Stimulated activated CD8-positive, alpha-beta memory T cell treated with anti-CD3 and anti-CD28 coated beads, Interleukin-4, amount 100 ng/mL, for 1 hour (primary cell): ENCODE data around the gene TUBGCP3.
"Not testable (repeated sequence)": the region's sequence is repeated elsewhere in the genome, so short reads cannot be mapped to it uniquely, and the experiment has no call there.

ENCODE experiments used
- DNase-seq, 2 donors: peaks; one replicate each; pipeline ENCODE4 v3.0.0-alpha.2; 2020; ENCODE audit warnings: low read depth in 2 of 2, low spot score in 1 of 2

Gene TUBGCP3, protein sequence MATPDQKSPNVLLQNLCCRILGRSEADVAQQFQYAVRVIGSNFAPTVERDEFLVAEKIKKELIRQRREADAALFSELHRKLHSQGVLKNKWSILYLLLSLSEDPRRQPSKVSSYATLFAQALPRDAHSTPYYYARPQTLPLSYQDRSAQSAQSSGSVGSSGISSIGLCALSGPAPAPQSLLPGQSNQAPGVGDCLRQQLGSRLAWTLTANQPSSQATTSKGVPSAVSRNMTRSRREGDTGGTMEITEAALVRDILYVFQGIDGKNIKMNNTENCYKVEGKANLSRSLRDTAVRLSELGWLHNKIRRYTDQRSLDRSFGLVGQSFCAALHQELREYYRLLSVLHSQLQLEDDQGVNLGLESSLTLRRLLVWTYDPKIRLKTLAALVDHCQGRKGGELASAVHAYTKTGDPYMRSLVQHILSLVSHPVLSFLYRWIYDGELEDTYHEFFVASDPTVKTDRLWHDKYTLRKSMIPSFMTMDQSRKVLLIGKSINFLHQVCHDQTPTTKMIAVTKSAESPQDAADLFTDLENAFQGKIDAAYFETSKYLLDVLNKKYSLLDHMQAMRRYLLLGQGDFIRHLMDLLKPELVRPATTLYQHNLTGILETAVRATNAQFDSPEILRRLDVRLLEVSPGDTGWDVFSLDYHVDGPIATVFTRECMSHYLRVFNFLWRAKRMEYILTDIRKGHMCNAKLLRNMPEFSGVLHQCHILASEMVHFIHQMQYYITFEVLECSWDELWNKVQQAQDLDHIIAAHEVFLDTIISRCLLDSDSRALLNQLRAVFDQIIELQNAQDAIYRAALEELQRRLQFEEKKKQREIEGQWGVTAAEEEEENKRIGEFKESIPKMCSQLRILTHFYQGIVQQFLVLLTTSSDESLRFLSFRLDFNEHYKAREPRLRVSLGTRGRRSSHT

DNA sequence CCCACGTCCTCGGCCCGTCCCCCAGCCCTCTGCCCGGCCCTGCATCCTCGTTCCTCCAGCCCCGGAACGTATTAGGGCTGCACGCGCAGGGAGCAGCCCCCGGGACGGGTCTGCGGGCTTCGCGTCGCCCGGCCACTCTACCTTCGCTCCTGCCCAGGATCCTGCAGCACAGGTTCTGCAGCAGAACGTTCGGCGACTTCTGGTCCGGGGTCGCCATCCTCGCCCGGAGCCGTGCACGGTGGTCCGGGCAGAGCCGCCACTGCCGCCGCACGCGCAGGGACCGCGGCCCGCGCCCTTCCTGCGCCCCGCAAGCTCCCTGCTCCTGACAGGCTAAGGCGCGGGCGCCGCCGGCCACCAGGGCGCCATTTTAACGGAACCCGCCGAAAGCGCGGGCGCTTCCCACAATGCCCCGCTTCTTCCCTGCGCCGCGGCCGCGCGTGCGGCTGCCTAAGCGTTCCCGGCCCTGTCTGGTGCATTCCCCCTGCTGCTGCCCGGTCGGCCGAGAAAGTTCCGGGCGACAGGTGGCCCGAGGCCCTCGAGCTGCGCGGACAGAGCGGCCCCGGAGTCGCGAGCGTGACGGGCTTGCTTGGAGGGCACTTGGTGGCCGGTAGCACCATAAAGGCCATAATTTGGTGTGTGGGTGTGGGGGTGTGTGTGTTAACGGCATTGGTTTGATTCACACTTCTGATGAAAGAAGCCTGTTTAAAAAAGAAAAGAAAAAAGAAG is at the start of gene TUBGCP3:
TSS of gene TUBGCP3 (minus strand) at position 390 of the 726 bp plus-strand sequence. CDS start at position 217, 173 bp downstream.
- DNase-seq, result peak; percentile 31 to 52

DNA sequence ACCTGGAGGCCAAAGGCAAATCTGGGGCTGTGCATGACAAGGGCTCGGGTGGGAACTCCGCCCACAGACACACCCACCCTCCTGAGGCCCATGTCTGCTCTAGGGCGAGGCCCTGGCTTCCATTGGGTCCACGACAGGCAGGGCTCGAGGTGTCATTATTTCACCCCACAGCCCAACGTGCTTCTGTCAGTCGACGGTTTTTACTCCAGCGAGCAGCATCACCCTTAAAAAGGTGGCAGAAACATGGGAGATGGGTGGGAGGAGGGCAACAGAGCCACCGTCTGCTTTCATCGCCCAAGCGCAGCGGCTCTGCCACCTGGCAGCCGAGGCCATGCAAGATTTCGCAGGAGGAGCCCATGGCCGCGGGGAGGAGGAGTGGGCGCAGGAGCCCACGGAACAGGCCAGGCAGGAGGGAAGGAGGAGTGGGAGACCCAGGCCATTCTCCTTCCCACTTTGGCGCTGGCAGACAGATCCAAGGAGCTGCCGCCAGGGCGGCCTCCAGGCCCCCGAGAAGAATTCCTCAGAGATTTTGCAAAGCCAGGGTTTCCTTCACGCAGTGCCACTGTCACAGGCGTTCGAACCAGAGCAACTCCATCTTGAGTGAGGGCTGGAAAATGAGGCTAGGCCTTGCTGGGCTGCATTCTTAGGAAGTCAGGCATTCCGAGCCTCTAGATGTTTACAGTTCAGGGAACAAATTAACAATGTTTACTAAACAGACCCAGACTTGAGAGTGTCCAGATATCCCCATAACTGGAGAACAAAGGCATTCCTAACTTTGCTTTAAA is 49.3 kb upstream of the TUBGCP3 start:
- DNase-seq, result no peak

DNA sequence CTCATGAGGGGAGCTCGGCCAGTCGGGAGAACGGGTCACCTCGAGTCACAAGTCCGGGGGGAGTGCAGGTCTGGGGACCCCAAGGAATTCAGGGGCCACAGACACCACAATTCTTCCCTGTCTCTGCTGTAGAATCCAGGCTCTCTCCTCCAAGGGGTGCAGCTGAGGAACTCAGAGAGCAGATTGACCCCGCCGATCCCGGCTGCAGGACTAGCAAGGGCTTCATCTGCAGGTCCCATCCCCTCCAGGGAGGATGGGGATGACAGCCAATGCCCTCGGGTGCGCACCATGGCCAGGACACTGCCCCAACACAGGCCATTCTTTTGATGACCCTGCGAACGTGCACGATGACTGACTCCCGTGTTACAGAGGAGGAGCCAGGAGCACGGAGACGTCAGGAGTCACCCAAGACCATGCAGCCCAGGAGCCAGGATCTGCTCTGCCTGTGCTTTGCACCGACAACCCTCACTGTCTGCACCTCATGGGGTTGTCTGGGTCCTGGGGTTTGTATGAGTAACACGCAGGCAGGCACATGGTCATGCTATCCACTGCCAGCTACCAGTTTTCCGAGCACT is 48.5 kb upstream of the TUBGCP3 start:
- DNase-seq, result no peak

DNA sequence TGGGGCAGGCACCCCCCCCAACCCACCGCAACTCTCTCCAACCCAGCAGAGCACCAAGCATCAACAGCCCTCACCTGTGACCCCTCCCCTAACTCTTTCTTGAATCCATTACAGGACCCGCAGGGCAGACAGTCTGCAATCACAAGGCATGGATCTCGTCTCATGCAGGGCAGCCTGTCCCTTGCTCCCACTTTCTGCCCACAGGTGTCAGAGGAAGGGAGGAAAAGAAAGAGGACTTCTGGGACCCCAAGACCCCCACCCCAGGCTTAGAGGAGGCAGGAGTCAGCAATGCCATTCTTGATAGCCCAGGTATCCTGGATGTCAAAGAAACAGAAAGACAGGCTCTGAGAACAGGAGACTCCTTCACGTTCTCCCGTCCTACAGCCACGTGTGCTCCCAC is 47.4 kb upstream of the TUBGCP3 start:
- DNase-seq, result no peak

DNA sequence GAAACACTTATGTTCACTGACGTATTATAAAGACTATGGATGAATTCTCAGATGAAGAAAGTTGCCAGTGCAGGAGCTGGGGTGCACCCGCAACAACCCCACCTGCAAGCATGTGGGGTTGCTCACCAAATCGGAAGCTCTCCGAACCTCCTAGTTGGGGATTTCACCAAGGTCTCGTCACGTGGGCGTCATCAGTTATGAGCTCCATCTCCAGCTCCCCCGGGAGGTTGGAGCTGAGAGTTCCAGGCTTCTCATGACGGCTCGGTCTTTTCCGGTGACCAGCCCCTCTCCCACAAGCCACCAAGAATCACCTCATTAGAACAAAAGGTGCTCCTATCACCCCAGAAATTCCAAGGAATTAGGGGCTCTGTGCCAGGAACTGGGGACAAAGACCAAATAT is 46.1 kb upstream of the TUBGCP3 start:
- no peak for DNase-seq

DNA sequence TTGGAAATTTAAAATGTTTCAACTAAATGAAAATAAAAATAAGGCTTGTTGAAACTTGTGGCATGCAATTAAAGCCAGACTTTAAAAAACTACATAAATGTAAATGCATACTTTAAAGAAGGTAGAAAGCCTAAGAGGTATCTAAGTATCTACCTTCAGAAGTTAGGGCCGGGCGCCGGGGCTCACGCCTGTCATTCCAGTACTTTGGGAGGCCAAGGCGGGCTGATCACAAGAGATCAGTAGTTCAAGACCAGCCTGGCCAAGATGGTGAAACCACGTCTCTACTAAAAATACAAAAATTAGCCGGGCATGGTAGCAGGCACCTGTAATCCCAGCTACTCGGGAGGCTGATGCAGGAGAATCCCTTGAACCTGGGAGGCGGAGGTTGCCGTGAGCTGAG is 42.3 kb upstream of the TUBGCP3 start:
- DNase-seq, result not testable (repeated sequence)

DNA sequence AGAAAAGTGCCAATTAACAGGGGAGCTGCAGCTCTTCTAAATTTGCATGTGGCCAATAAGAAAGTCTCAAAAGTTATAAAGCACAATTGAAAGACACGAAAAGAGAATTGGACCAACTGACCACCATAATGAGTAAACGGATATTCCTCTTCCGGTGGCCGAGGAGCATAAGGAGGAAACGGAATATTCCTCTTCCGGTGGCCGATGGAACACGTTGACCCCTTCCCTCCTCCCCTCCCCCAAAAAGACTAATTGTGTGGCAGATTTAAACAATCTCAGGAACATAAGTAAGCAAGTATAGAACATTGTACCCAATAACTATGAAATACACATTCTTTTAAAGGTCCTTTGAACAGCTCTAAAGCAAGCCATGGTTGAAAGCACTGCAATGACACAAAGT is 41.2 kb upstream of the TUBGCP3 start:
- DNase-seq, result no peak

DNA sequence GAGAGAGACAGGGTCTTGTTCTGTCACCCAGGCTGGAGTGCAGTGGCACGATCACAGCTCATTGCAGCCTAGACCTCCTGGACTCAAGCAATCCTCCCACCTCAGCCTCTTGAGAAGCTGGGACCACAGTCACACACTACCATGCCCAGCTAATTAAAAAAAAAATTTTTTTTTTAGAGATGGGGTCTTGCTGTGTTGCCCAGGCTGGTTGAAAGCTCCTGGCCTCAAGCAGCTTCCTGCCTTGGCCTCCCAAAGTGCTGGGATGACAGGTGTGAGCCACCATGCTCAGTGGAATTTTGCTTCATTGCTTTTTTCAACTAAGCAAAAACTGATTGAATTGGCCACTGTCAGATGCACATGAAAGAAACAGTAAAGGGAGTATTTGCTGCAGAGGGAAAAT is 39.7 kb upstream of the TUBGCP3 start:
- not testable (repeated sequence) for DNase-seq

DNA sequence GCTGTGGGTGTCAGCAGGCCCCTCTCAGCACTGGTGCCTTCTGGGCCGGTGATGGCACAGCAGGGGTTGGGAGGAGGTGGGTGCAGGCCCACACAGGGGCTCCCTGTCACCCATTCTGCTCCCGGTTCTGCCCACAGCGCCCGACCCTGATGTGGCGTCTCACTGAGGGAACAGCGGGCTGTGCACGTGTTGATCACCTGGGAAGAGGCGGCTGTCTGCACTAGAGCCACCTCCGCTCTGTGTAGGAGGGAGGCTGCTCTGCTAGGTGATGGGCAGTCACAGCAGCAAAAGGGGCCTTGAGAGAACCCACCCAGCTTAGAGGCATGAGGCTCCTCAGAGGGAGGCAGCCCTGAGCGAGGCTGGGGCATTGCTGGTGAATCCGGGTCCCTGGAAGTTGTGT is 39.2 kb upstream of the TUBGCP3 start:
- DNase-seq, result no peak

DNA sequence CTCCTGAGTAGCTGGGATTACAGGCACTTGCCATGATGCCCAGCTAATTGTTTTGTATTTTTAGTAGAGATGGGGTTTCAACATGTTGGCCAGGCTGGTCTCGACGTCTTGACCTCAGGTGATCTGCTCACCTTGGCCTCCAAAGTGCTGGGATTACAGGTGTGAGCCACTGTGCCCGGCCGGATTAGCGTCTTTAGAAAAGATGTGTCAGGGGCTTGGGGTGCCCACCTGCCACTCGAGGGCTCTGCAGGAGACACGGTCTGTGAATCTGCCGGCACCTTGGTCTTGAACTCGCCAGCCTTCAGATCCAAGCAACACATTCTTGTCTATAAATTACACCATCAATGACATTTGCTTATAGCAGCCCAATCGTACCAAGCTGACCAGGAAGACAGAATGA is 38.8 kb upstream of the TUBGCP3 start:
- no peak for DNase-seq

DNA sequence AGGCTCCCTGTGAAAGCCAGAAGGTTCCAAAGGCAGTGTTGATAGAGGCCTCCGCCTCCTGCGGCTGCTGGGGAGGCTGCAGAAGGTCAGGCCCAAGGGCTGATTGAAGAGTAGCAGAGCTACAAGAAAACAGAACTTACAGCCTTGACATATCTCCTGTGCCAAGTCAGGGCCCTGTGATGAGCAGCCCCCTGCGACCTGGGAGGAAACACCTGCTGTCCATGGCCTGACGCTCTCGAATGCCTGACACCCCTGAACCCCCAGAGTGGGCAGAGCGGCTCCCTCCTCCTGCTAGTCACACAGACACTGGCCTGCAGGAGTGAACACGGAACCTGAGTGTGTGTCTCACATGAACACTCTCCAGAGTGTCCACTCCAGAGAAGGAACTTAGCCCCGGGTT is 38.2 kb upstream of the TUBGCP3 start:
- no peak for DNase-seq

DNA sequence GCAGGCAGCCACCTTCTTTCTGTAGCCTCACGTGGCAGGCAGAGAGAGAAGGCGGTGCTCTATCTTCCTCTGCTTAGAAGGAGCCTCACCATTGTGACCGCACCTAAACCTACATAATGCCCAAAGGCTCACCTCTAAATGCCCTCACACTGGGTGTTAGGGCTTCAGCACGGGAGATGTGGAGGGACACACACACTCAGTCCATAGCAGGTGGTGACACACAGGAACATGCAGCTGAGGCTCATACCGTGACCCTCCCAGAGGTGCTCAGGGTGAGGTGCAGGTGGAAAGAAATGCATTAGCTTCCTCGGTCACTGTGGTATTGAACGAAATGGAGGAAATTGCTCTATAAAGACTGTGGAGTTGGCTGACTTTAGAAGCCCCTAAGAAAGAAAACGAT is 37.7 kb upstream of the TUBGCP3 start:
- no peak for DNase-seq

DNA sequence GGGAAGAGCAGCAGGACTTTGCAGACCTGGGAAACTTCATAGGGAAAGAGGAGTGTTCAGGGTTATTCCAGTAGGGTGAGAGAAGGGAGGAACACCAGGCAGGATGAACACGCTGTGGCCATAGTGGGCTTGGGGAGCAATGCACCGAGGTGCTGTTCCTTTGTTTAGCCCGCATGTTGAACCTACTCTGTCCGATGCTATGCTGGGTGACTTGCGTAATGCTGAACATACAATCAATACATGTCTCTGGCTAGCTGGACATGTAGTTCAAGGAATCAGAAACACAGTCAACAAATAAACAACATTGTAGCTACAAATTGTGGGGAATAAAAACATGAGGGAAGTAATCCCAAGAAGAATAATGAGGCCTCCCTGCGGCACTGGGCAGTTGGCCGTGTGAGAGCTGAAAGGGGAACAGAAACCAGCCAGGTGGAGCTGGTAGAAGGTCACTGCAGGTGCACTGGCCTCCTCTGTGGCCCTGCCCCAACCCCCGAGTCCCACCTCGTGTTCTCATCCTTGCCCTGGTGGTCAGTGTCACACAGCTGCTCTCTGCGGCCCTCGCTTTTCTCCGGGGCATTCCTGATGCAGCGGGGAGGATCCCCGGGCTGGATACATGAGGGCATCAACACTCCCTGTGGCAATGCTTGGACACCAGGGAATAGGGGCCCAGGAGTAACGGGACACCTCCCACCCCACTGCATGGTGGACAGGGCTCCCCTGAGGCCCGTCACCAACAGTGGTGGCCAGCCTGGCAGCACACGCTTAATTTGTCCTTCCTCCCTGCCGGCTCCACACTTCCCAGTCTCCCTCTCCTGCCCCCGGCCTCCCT is 36.9 kb upstream of the TUBGCP3 start:
- no peak for DNase-seq

DNA sequence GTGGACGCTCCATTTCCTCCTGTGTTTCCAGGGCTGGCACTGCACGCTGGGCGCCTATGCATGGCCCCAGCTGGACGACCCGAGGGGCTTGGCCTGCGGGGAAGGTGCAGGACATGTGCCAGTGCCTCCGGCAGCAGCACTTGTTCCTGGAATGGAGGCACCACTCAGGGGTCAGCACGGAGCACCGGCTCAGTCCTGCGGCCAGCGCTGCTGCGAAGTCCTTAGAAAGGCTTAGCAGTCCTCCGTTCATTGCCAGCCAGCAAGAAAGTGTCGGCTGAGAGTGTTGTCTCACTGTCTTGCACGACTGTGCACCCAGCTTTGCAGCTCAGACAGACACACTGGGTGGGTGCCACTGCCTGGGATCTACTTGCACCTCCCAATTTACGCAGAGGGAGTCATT is 36.1 kb upstream of the TUBGCP3 start:
- no peak for DNase-seq

DNA sequence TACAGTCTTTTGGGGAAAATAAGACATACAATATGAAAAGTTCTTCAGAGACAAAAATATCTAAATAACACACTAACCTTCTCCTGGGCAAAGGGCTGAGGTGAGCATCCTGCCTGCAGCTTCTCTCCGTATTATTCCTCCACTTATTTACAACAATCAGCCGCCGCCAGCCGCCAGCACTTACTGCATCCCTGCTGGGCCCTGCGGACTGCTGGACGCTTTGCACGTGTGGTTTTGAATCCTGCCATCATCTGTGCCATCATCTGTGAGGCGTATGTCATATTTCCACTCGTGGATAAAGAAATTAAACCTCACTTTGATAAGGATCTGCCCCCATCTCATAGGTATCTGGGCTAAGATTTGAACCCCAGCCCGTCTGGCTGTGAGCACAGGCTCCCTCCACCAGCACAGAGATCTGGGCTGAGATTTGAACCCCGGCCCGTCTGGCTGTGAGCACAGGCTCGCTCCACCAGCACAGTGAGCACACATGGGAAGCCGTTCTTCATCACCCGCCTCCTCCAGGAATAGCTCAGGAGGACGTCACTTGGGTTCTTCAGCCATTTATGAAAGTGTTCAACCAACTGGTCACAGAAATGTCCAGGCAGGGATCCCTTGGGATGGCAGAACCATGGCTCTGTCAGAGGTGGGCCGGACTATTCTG is 35.2 kb upstream of the TUBGCP3 start:
- no peak for DNase-seq

DNA sequence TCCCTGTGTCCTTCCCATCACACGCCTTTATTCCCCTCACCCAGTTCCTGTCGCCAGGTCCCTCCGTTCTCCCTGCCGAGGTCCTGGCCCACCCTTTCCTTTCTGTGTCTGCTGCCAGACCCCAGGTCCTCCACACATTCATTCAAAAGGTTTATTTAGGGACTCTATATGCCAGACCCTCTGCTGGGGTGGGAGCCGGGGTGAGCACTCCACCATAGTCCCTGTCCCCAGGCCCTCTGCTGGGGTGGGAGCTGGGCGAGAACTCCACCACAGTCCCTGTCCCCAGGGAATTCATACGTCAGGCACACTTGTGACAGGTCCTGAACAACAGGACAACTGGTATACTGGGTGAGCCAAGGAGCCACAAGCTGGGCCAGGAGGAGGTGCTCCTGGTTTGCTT is 34.4 kb upstream of the TUBGCP3 start:
- DNase-seq, result no peak

DNA sequence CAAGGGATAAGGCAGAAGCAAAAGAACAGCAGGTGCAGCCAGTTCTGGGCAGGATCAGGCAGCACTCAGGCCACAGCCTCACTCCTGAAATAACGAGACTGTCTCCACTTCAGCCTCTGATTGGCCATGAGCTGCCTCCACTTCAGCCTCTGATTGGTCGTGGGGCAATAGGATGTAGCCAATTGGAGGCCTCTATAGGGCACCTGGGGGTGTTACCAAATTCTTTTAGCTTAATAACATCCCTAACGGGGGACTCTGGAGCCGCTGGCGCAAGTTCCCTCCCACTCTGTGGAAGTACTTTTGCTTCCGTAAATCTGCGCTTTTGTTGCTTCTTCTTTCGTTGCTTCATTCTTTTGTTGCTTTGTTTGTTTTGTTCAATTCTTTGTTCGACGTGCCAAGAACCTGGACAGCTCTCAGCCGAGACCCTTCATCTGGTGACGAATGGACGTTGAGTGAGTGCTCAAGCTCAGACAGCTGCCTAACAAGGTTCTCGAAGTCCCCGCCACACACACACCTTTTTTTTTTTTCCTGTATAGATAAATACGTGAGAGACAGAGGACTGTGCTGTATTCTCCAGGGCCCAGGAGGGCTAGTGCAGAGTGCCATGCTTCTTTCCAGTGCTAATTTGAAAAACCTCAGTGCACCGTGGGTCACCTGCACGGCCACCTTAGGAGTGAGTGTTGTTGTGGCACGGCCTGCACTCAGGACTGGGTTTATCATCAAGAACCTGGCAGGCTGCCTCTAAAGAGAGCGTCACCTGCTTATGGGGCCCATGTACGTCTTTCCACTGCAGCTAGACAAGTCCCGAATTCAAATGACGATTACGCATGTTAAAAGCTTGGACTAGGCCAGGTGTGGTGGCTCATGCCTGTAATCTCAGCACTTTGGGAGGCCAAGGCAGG is 32.0 kb upstream of the TUBGCP3 start:
- DNase-seq, result no peak

DNA sequence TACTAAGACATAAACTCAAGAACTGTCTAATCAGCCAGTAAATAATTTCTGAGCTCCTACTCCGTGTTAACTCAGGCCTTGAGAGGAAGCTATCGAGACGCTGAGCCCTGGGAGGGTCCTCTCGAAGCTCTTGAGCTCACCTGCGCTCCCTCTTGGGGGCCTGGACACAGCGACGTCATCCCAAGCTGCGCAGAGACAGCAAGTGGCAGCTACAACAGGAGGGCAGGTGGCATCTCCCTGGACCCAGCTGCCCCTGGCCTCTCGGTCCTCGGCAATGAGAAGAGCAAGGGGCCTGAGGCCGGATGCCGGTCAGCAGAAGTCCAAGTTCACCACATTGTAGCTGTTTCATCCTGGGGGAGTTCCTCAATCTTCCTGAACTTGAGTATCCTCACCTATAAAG is 30.5 kb upstream of the TUBGCP3 start:
- DNase-seq, result no peak
